ENCODE results near the gene CDX4.
"Not testable (repeated sequence)": the region's sequence is repeated elsewhere in the genome, so short reads cannot be mapped to it uniquely, and the experiment has no call there.

CDX4 gene

DNA sequence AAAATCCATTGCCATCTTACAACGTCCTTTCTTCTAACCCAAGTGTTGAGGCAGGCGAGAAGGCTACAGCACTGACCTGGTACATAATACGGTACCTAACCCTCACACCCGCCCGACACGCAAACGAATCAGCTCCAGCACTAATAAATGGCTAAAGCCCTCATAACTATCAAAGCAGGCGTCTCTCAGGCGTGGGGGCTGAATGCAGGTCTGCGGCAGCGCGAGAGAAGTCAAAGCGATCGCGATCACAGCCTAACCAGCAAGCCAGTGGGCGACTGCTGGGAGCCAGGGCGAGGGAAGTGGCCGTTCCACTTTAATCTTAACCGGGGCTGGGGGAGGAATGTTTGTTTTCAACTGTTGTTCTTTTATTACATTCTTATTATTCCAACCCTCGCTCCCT, 1.5 kb downstream of the CDX4 start:
- no peak overlapping the region for H3K4me3 ChIP-seq (replicated peaks; ENCODE audit: low read depth, low read length)
- no peak for DNase-seq (ENCODE audit: extremely low read depth, low read depth)
- no peak for TF ChIP-seq CTCF (IDR thresholded peaks at IDR 0.05; ENCODE audit: low read depth, low read length, missing control alignments)

GRCh38 chrX:73455171-73455570, 8.3 kb downstream of the CDX4 start:
- DNase-seq (ENCODE audit: extremely low read depth, low read depth) = no peak
- TF ChIP-seq CTCF (IDR thresholded peaks at IDR 0.05; ENCODE audit: low read depth, low read length, missing control alignments) = no peak
- no peak overlapping the region for H3K4me3 ChIP-seq (replicated peaks; ENCODE audit: low read depth, low read length)

GRCh38 chrX:73457306-73457705, 10.5 kb downstream of the CDX4 start:
- no peak overlapping the region for H3K4me3 ChIP-seq (replicated peaks; ENCODE audit: low read depth, low read length)
- no peak for TF ChIP-seq CTCF (IDR thresholded peaks at IDR 0.05; ENCODE audit: low read depth, low read length, missing control alignments)
- DNase-seq (ENCODE audit: extremely low read depth, low read depth) = no peak

- DNase-seq (ENCODE audit: extremely low read depth, low read depth) = no peak
- H3K4me3 ChIP-seq (replicated peaks; ENCODE audit: low read depth, low read length) = no peak overlapping the region
- no peak for TF ChIP-seq CTCF (IDR thresholded peaks at IDR 0.05; ENCODE audit: low read depth, low read length, missing control alignments)
Measured at GRCh38 chrX:73468376-73468775, 21.5 kb downstream of the CDX4 start.

DNA sequence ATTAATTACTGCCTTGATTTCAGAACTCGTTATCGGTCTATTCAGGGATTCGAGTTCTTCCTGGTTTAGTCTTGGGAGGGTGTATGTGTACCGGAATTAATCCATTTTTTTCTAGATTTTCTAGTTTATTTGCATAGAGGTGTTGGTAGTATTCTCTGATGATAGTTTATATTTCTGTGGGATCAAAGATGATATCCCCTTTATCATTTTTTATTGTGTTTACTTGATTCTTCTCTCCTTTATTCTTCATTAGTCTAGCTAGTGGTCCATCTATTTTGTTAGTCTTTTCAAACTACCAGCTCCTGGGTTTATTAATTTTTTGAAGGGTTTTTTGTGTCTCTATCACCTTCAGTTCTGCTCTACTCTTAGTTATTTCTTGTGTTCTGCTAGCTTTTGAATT, 32.1 kb downstream of the CDX4 start:
- no peak for DNase-seq (ENCODE audit: extremely low read depth, low read depth)
- no peak for TF ChIP-seq CTCF (IDR thresholded peaks at IDR 0.05; ENCODE audit: low read depth, low read length, missing control alignments)
- no peak overlapping the region for H3K4me3 ChIP-seq (replicated peaks; ENCODE audit: low read depth, low read length)

- no peak for TF ChIP-seq CTCF (IDR thresholded peaks at IDR 0.05; ENCODE audit: low read depth, low read length, missing control alignments)
- no peak for DNase-seq (ENCODE audit: extremely low read depth, low read depth)
- H3K4me3 ChIP-seq (replicated peaks; ENCODE audit: low read depth, low read length) = no peak overlapping the region
Measured at GRCh38 chrX:73481521-73481920, 34.7 kb downstream of the CDX4 start.

DNA sequence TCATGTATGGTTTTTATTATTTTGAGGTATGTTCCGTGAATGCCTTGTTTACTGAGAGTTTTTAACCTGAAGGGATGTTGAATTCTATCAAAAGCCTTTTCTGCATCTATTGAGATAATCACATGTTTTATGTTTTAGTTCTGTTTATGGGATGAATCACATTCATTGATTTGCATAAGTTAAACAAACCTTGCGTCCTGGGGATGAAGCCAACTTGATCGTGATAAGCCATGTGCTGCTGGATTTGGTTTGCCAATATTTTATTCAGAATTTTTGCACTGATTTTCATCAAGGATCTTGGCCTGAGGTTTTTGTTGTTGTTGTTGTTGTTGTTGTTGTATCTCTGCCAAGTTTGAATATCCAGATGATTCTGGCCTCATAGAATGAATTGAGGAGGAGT, 43.8 kb downstream of the CDX4 start:
- no peak for TF ChIP-seq CTCF (IDR thresholded peaks at IDR 0.05; ENCODE audit: low read depth, low read length, missing control alignments)
- DNase-seq (ENCODE audit: extremely low read depth, low read depth) = no peak
- no peak overlapping the region for H3K4me3 ChIP-seq (replicated peaks; ENCODE audit: low read depth, low read length)

GRCh38 chrX:73492178-73492577, 45.3 kb downstream of the CDX4 start:
- H3K4me3 ChIP-seq (replicated peaks; ENCODE audit: low read depth, low read length); DNase-seq (ENCODE audit: extremely low read depth, low read depth): not testable (repeated sequence)

Measured in HFF-Myc (cell line).